HFFc6 (cell line): Measurements from ENCODE around the gene AZI2. TPM values are rescaled to one million over a fixed set of nuclear protein-coding genes. Genes with fewer than 3 reads are reported as not detected.

Source experiments
- DNase-seq: peaks from one replicate; pipeline ENCODE4 v3.0.0-alpha.2; 2018
- H3K27ac Mint-ChIP-seq: 2 replicates; pipeline ENCODE4 v1.8.0; 2020; ENCODE audit warnings: mild to moderate bottlenecking, mixed read lengths
- H3K27me3 Mint-ChIP-seq: 2 replicates; pipeline ENCODE4 v1.8.0; 2021; ENCODE audit warnings: mild to moderate bottlenecking, moderate library complexity, mixed read lengths; ENCODE audit not compliant: insufficient read depth
- H3K36me3 Mint-ChIP-seq: 2 replicates; pipeline ENCODE4 v1.8.0; 2021; ENCODE audit warnings: low read depth, mixed read lengths
- H3K4me1 Mint-ChIP-seq: 2 replicates; pipeline ENCODE4 v1.8.0; 2020; ENCODE audit warnings: low read depth, mixed read lengths
- H3K4me3 Mint-ChIP-seq: 2 replicates; pipeline ENCODE4 v1.8.0; 2020; ENCODE audit warnings: mild to moderate bottlenecking, moderate library complexity, mixed read lengths
- H3K9me3 Mint-ChIP-seq: 2 replicates; pipeline ENCODE4 v1.8.0; 2020; ENCODE audit warnings: mild to moderate bottlenecking, mixed read lengths
- CTCF ChIP-seq: fragments of 200-600 bp; sonication (generic); IDR thresholded peaks from 2 replicates; pipeline ENCODE4 v1.5.0; 2021; ENCODE audit warnings: antibody characterized with exemption, mild to moderate bottlenecking
- total RNA-seq, 6 experiments: library from RNA; stranded (reverse); fragmentation: NEBNext Ultra II Directional; extraction: Animal tissue kit (Norgen Biotek cat#: 25700); gene quantifications; 2 replicates in 1 of 6; 3 replicates in 5 of 6; pipeline ENCODE4 v1.2.3, GENCODE V29; 2021

Gene AZI2
- total RNA-seq, 6 experiments from 2014 or later: 61.9 to 69.6 (median 67.0) TPM

GRCh38 chr3:28279770-28280169 lies 68.9 kb downstream of the AZI2 start:
- peaks cover 7% of the 10 kb centered on the region for H3K36me3 Mint-ChIP-seq

GRCh38 chr3:28278918-28279317 lies 69.7 kb downstream of the AZI2 start:
- H3K27ac Mint-ChIP-seq: no peak overlapping the region
- no peak for DNase-seq
- H3K9me3 Mint-ChIP-seq: peaks cover under 1% of the 10 kb centered on the region
- no peak for TF ChIP-seq CTCF
- H3K36me3 Mint-ChIP-seq: peaks cover 14% of the 10 kb centered on the region
- H3K27me3 Mint-ChIP-seq: no peaks in the 10 kb centered on the region
- no peak overlapping the region for H3K4me3 Mint-ChIP-seq
- peaks cover 14% of the 10 kb centered on the region; the same call in 1 of the 2 replicates for H3K4me1 Mint-ChIP-seq

More at GRCh38 chr3:28279770-28280169, 68.9 kb downstream of the AZI2 start:
- no peak for DNase-seq
- H3K9me3 Mint-ChIP-seq: no peaks in the 10 kb centered on the region; the same call in 1 of the 2 replicates
- no peaks in the 10 kb centered on the region for H3K27me3 Mint-ChIP-seq
- H3K4me1 Mint-ChIP-seq: peaks cover 14% of the 10 kb centered on the region; the same call in 1 of the 2 replicates
- no peak overlapping the region for H3K4me3 Mint-ChIP-seq
- no peak for TF ChIP-seq CTCF
- no peak overlapping the region; the same call in 1 of the 2 replicates for H3K27ac Mint-ChIP-seq

DNA sequence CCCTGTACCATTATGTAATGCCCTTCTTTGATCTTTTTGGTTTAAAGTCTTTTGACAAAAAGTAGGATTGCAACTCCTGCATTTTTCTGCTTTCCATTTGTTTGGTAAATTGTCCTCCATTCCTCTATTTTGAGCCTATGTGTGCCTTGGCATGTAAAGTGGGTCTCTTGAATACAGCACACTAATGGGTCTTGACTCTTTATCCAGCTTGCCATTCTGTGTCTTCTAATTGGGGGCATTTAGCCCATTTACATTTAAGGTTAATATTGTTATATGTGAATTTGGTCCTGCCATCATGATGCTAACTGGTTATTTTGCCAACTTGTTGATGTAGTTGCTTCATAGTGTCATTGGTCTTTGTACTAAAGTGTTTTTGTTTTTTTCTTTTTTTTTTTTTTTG lies 74.8 kb downstream of the AZI2 start:
- Mint-ChIP-seq H3K36me3 (peaks cover 53% of the 10 kb centered on the region), H3K9me3 (peaks cover 22% of the 10 kb centered on the region), H3K27me3 (no peaks in the 10 kb centered on the region; the same call in 1 of the 2 replicates), H3K4me1 (peaks cover 2% of the 10 kb centered on the region; the same call in 1 of the 2 replicates), H3K4me3 (no peak overlapping the region), H3K27ac (no peak overlapping the region)
- no peak for TF ChIP-seq CTCF
- no peak for DNase-seq

Other genes starting within 250 kb of the AZI2 start
- gene CMC1, start 107.2 kb downstream of the AZI2 start, total RNA-seq: 10 to 100 TPM; 14.9 to 23.0 (median 18.8) TPM
- gene ZCWPW2, start 103 bp downstream of the AZI2 start, total RNA-seq: under 1 TPM; 0.34 to 0.87 (median 0.58) TPM